Endothelial cell of umbilical vein (primary cell): ENCODE data around the gene ZNHIT2.

Experiments used
- EZH2 ChIP-seq: IDR thresholded peaks from 2 replicates; pipeline ENCODE4 v1.6.1; 2012; ENCODE audit warnings: borderline replicate concordance, low read depth, mild to moderate bottlenecking, moderate library complexity, low read length, inconsistent platforms; ENCODE audit not compliant: severe bottlenecking
- FOS ChIP-seq: IDR thresholded peaks from 2 replicates; pipeline ENCODE4 v1.6.1; 2011; ENCODE audit warnings: mild to moderate bottlenecking, low read length, moderate library complexity, borderline replicate concordance; ENCODE audit not compliant: insufficient read depth
- GATA2 ChIP-seq: IDR thresholded peaks from 2 replicates; pipeline ENCODE4 v1.7.0; 2011; ENCODE audit warnings: low read depth, mild to moderate bottlenecking, moderate library complexity, mixed read lengths, low read length; ENCODE audit not compliant: insufficient read length, insufficient read depth
- JUN ChIP-seq: IDR thresholded peaks from 2 replicates; pipeline ENCODE4 v1.6.1; 2011; ENCODE audit warnings: borderline replicate concordance, low read depth; ENCODE audit not compliant: insufficient read length, insufficient read depth
- MYC ChIP-seq: IDR thresholded peaks from one replicate; pipeline ENCODE4 v1.6.1; 2011; ENCODE audit warnings: mild to moderate bottlenecking, low read depth, low read length
- POLR2A ChIP-seq: IDR thresholded peaks from 2 replicates; pipeline ENCODE4 v1.6.1; 2012; ENCODE audit warnings: low read depth, mild to moderate bottlenecking, control low read depth, low read length
- POLR2AphosphoS5 ChIP-seq: IDR thresholded peaks from 2 replicates; pipeline ENCODE4 v1.6.1; 2012; ENCODE audit warnings: low read depth, mild to moderate bottlenecking, control low read depth, low read length, moderate library complexity; ENCODE audit not compliant: insufficient read depth
- TF ChIP-seq, protein P1 (sequence below), 2 donors: IDR thresholded peaks; 1 replicate in 1 of 2; 2 replicates in 1 of 2; pipeline ENCODE4 v1.5.1; 2011; ENCODE audit warnings: low read length in 2 of 2, mild to moderate bottlenecking in 2 of 2, moderate library complexity in 2 of 2, control low read depth in 1 of 2, inconsistent platforms in 1 of 2, low read depth in 1 of 2; ENCODE audit not compliant: insufficient read depth in 1 of 2; ENCODE audit errors: extremely low read depth in 1 of 2
- TF ChIP-seq, protein P2 (sequence below): IDR thresholded peaks from 2 replicates; pipeline ENCODE4 v1.6.1; 2011; ENCODE audit not compliant: insufficient read depth, insufficient read length

DNA sequence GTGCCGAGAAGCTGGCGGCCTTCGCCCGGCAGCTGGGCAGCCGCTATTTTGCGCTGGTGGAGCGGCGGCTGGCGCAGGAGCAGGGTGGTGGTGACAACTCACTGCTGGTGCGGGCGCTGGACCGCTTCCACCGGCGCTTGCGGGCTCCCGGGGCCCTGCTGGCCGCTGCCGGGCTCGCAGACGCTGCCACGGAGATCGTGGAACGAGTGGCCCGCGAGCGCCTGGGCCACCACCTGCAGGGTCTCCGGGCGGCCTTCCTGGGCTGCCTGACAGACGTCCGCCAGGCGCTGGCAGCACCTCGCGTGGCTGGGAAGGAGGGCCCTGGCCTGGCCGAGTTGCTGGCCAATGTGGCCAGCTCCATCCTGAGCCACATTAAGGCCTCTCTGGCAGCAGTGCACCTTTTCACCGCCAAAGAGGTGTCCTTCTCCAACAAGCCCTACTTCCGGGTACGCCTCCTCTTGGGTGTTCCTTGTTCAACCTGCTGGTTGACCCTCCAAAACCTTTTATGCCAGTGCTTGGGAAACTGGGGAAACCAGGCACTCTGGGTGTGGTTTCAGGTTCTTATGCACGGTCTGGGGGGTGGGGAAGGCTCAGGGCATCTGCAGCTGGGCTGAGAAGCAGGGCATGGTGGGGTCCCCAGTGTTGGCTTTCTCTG lies 8.9 kb downstream of the ZNHIT2 start:
- TF ChIP-seq POLR2A (no peak), FOS (no peak), POLR2AphosphoS5 (no peak), EZH2 (no peak), JUN (no peak), GATA2 (no peak), MYC (no peak)
- TF ChIP-seq, protein P1, sequence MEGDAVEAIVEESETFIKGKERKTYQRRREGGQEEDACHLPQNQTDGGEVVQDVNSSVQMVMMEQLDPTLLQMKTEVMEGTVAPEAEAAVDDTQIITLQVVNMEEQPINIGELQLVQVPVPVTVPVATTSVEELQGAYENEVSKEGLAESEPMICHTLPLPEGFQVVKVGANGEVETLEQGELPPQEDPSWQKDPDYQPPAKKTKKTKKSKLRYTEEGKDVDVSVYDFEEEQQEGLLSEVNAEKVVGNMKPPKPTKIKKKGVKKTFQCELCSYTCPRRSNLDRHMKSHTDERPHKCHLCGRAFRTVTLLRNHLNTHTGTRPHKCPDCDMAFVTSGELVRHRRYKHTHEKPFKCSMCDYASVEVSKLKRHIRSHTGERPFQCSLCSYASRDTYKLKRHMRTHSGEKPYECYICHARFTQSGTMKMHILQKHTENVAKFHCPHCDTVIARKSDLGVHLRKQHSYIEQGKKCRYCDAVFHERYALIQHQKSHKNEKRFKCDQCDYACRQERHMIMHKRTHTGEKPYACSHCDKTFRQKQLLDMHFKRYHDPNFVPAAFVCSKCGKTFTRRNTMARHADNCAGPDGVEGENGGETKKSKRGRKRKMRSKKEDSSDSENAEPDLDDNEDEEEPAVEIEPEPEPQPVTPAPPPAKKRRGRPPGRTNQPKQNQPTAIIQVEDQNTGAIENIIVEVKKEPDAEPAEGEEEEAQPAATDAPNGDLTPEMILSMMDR (IDR thresholded peaks at IDR 0.05; ENCODE audit: extremely low read depth in 1 of 2, insufficient read depth in 1 of 2, low read depth in 1 of 2, low read length in 2 of 2), result no peak
- TF ChIP-seq, protein P2, sequence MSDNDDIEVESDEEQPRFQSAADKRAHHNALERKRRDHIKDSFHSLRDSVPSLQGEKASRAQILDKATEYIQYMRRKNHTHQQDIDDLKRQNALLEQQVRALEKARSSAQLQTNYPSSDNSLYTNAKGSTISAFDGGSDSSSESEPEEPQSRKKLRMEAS, result no peak
